K562 (cell line): Measurements from ENCODE around the gene MYH6. TPM values are rescaled to one million over a fixed set of nuclear protein-coding genes. Genes with fewer than 3 reads are reported as not detected.
"Not testable (repeated sequence)": the region's sequence is repeated elsewhere in the genome, so short reads cannot be mapped to it uniquely, and the experiment has no call there.

ENCODE experiments used
- ATAC-seq: fragments of 200-7000 bp; cut with Tn5 transposase; 3 replicates; pipeline ENCODE4 v1.9.1; 2020; ENCODE audit warnings: moderate library complexity
- BruUV-seq: library from RNA; stranded (reverse); fragments of 400-500 nt; replicated peaks from 2 replicates; lab custom pipeline; 2021; lab: Mats Ljungman, UMichigan
- CTCF ChIA-PET: fragments of 300-600 bp; formaldehyde crosslinking; extraction: SDS; loops from one replicate; lab custom pipeline; 2021; ENCODE audit warnings: low intra/inter-chr PET ratio; lab: Yijun Ruan, JAX
- POLR2A ChIA-PET: fragments of 300-600, 350-650 bp; sonication (Branson Sonifier 250); formaldehyde crosslinking; extraction: SDS; loops from one replicate; lab custom pipeline; 2021; ENCODE audit warnings: antibody characterized with exemption, inconsistent platforms; lab: Yijun Ruan, JAX
- DNase-seq, 4 experiments: peaks; one replicate each; pipeline versions ENCODE4 v3.0.0 to v3.0.0-alpha.2; 2011 to 2018; ENCODE audit warnings: low spot score in 3 of 4, mixed read lengths in 3 of 4; ENCODE audit errors: extremely low read depth in 1 of 4
- FAIRE-seq: peaks from 2 replicates; lab custom pipeline; 2011; peaks lifted over from hg19 to GRCh38; lab: Jason Lieb, UNC
- H2AFZ ChIP-seq: 2 replicates; pipeline ENCODE4 v1.6.0; 2011; ENCODE audit warnings: low read depth, low read length, control low read depth, inconsistent platforms
- H3K27ac ChIP-seq: fragments of 200-600 bp; 3 replicates; pipeline ENCODE4 v1.8.0; 2011; ENCODE audit warnings: low read depth, mild to moderate bottlenecking, control low read depth, inconsistent platforms, low read length, moderate library complexity, mixed read lengths; ENCODE audit errors: extremely low read depth
- H3K27me3 ChIP-seq, 2 experiments: fragments of 300-600 bp in 1 of 2; 2 replicates in 1 of 2; 3 replicates in 1 of 2; pipeline versions ENCODE4 v1.6.0 to v1.8.0; 2011; ENCODE audit warnings: inconsistent platforms in 2 of 2, low read length in 2 of 2, mild to moderate bottlenecking in 1 of 2, mixed read lengths in 1 of 2, moderate library complexity in 1 of 2; ENCODE audit not compliant: control insufficient read depth in 2 of 2, insufficient read depth in 2 of 2
- H3K36me3 ChIP-seq: fragments of 300-600 bp; 3 replicates; pipeline ENCODE4 v1.8.0; 2011; ENCODE audit warnings: mild to moderate bottlenecking, low read length, inconsistent platforms; ENCODE audit not compliant: control insufficient read depth, insufficient read depth
- H3K4me1 ChIP-seq, 2 experiments: fragments of 200-600 bp in 1 of 2; replicated peaks in 1 of 2; 2 replicates in 1 of 2; 3 replicates in 1 of 2; pipeline versions ENCODE4 v1.5.1 to v1.8.0; 2011; ENCODE audit warnings: inconsistent platforms in 2 of 2, low read length in 2 of 2, mild to moderate bottlenecking in 1 of 2, mixed read lengths in 1 of 2, moderate library complexity in 1 of 2; ENCODE audit not compliant: control insufficient read depth in 2 of 2, insufficient read depth in 2 of 2
- H3K4me2 ChIP-seq: 2 replicates; pipeline ENCODE4 v1.6.1; 2011; ENCODE audit warnings: low read length, control low read depth, inconsistent platforms, mixed read lengths; ENCODE audit not compliant: insufficient read depth
- H3K4me3 ChIP-seq: fragments of 200-600 bp; sonication (generic), shearing (Covaris generic); 2 replicates; pipeline ENCODE4 v1.5.1; 2016; ENCODE audit warnings: control low read depth, inconsistent platforms
- H3K79me2 ChIP-seq: fragments of 200-600 bp; 3 replicates; pipeline ENCODE4 v1.8.0; 2011; ENCODE audit warnings: low read length, inconsistent platforms; ENCODE audit not compliant: control insufficient read depth, insufficient read depth
- H3K9ac ChIP-seq, 2 experiments: 2 replicates each; pipeline versions ENCODE4 v1.6.0 to v1.6.1; 2011; ENCODE audit warnings: low read depth in 2 of 2, low read length in 2 of 2, control low read depth in 1 of 2, inconsistent platforms in 1 of 2, mild to moderate bottlenecking in 1 of 2, mixed read lengths in 1 of 2; ENCODE audit not compliant: insufficient read depth in 1 of 2
- H3K9me1 ChIP-seq: one replicate; pipeline ENCODE4 v1.6.0; 2011; ENCODE audit warnings: inconsistent platforms, mild to moderate bottlenecking, low read length, moderate library complexity; ENCODE audit not compliant: control insufficient read depth, insufficient read depth
- H3K9me3 ChIP-seq: replicated peaks from 2 replicates; pipeline ENCODE4 v1.5.1; 2011; ENCODE audit warnings: low read depth, low read length, inconsistent platforms; ENCODE audit not compliant: control insufficient read depth, insufficient read depth
- H4K20me1 ChIP-seq: replicated peaks from 2 replicates; pipeline ENCODE4 v1.6.1; 2011; ENCODE audit warnings: low read length, inconsistent platforms, mixed read lengths; ENCODE audit not compliant: control insufficient read depth, insufficient read depth
- ARID1B ChIP-seq: fragments of 450-650 bp; IDR thresholded peaks from 2 replicates; pipeline ENCODE4 v1.6.1; 2016; ENCODE audit warnings: antibody characterized with exemption, mild to moderate bottlenecking, inconsistent platforms
- BCOR ChIP-seq: fragments of 450-650 bp; IDR thresholded peaks from 2 replicates; pipeline ENCODE4 v1.6.1; 2016
- RBM25 ChIP-seq: fragments of 200-400 bp; formaldehyde crosslinking; IDR thresholded peaks from 2 replicates; pipeline ENCODE4 v1.6.1; 2018; ENCODE audit warnings: low read length, low read depth, moderate library complexity; ENCODE audit not compliant: severe bottlenecking
- ZNF232 ChIP-seq: sonication (generic); formaldehyde crosslinking; IDR thresholded peaks from 2 replicates; pipeline ENCODE4 v1.8.0; 2022; ENCODE audit warnings: mild to moderate bottlenecking, missing genetic modification reagents
- WGBS: fragments of 100-300 bp; shearing (Covaris generic); methylation state at CpG from one replicate; pipeline ENCODE4 v1.1.6; 2016; ENCODE audit warnings: low coverage, mixed read lengths; ENCODE audit not compliant: insufficient coverage; ENCODE audit errors: missing lambda C conversion rate; 5-methylcytosine and 5-hydroxymethylcytosine counted together
- in situ Hi-C: fragments of 300-500 bp; cut with MboI; formaldehyde crosslinking; loops from 4 replicates; pipeline ENCODE4 v1.15.0; 2018; ENCODE audit warnings: inconsistent platforms, mixed read lengths
- intact Hi-C: fragments of 100-400 bp; cut with micrococcal nuclease; formaldehyde crosslinking; loops from 2 replicates; pipeline ENCODE4 v1.14.2; 2022
- polyA plus RNA-seq, 8 experiments: library from polyadenylated mRNA; depleted of rRNA in 4 of 8; stranded (reverse) in 5 of 8; unstranded in 3 of 8; fragments of >200 nt; fragmentation: Nextera tagmentation in 2 of 8; fragmentation: Illumina TruSeq in 1 of 8; extraction: Ambion mirVana in 2 of 8; extraction: Trizol in 1 of 8; gene quantifications; 2 replicates each; pipeline versions ENCODE4 v1.2.1 to v1.2.3, GENCODE V29; 2011 to 2014; ENCODE audit warnings: inconsistent platforms in 1 of 8, missing spikeins in 1 of 8
- total RNA-seq, 7 experiments: library from RNA; depleted of rRNA in 6 of 7; stranded (reverse); fragments of >200 nt in 6 of 7; fragmentation: Illumina TruSeq in 2 of 7; extraction: Trizol in 2 of 7; gene quantifications; 2 replicates each; pipeline versions ENCODE4 v1.2.1 to v1.2.3, GENCODE V29; 2011 to 2021; ENCODE audit warnings: low replicate concordance in 1 of 7

The MYH6 gene
- total and polyA plus RNA-seq, 9 of the 15 experiments (the other 6 are each of a cell fraction or from before 2014, with no cell fraction given): not detected

- TF ChIP-seq ARID1B: no peak
These were observed 19.9 kb downstream of the MYH6 start (continued) for GRCh38 chr14:23387916-23388882.

- Histone ChIP-seq H2AFZ (no peak overlapping the region), H3K4me3 (no peak overlapping the region), H3K9me3 (no peaks in the 10 kb centered on the region), H3K4me2 (no peak overlapping the region), H4K20me1 (no peaks in the 10 kb centered on the region)
- BruUV-seq: no TSS peak
- ATAC-seq: no peak
- TF ChIP-seq ZNF232 (CRISPR knock-in tag): no peak
- TF ChIP-seq RBM25: peak; percentile 82
- peak; percentile 64 for TF ChIP-seq BCOR
- TF ChIP-seq, all 486 proteins: peak for 2
- DNase-seq (no peak), FAIRE-seq (no peak)
- in situ Hi-C loops (loop anchor here (10.0 kb wide), 1 partner anchor 122 kb away; no protein-coding TSS in a partner anchor), intact Hi-C loops (no loop called here)
- H3K79me2 ChIP-seq: no peaks in the 10 kb centered on the region
- peaks cover 24 to 73% of the 10 kb centered on the region in 2 experiments; a peak in 4 of 5 replicates for H3K27me3 ChIP-seq
- H3K9ac ChIP-seq: no peak overlapping the region
- no peak overlapping the region for H3K27ac ChIP-seq
- H3K36me3 ChIP-seq: no peaks in the 10 kb centered on the region
- CTCF ChIA-PET: no interaction called here
- peaks cover 0 to 11% of the 10 kb centered on the region in 2 experiments; a peak in 2 of 5 replicates for H3K4me1 ChIP-seq
- POLR2A ChIA-PET: interaction anchor here (0.6 to 0.9 kb wide), 2 partner anchors 26 to 823 kb away, joined by 3 read pairs; no protein-coding TSS in a partner anchor
- 0% methylated on average over 1 of the region's 1 CpG for WGBS
- H3K9me1 ChIP-seq: no peaks in the 10 kb centered on the region
These were observed 21.1 kb downstream of the MYH6 start for GRCh38 chr14:23386999-23387398.

GRCh38 chr14:23386266-23386657 lies 21.8 kb downstream of the MYH6 start:
- intact Hi-C loops, H3K9ac ChIP-seq, H3K27ac ChIP-seq, H2AFZ ChIP-seq, H3K9me1 ChIP-seq, BruUV-seq, H3K4me2 ChIP-seq, H3K4me3 ChIP-seq, CTCF ChIA-PET, H4K20me1 ChIP-seq, H3K79me2 ChIP-seq, H3K9me3 ChIP-seq, ATAC-seq, FAIRE-seq, H3K36me3 ChIP-seq, DNase-seq: not testable (repeated sequence)
- POLR2A ChIA-PET: interaction anchor here (1.6 kb wide), 1 partner anchor 60 kb away, joined by 5 read pairs; no protein-coding TSS in a partner anchor
- Histone ChIP-seq H3K27me3 (peaks cover 24 to 69% of the 10 kb centered on the region in 2 experiments; a peak in 4 of 5 replicates), H3K4me1 (peaks cover 0 to 11% of the 10 kb centered on the region in 2 experiments; a peak in 2 of 5 replicates)
- in situ Hi-C loops: loop anchor here (10.0 kb wide), 1 partner anchor 121 kb away; no protein-coding TSS in a partner anchor
- 15% methylated on average over 13 of the region's 17 CpGs for WGBS
